ENCODE data around the gene VILL.

DNA sequence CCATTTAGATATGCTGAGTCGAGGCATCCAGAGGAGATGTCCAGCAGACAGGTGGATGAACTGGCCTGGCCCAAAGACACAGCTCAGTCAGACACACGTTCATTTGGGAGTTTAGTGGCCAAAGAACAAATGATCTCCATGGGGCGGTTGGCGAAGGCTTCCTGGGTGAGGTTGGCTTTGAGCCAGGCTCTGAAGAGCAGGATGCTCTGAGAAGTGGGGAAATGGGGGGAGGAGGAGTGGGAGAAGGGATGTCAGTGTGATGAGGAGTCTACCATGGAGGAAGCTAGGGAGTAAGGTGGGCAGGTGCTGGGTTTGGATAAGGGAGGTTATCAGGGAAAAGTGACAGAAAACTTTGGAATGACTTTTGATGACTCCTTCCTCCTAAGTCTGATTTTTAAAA, 47.5 kb upstream of the VILL start:
- TF ChIP-seq, protein P1, sequence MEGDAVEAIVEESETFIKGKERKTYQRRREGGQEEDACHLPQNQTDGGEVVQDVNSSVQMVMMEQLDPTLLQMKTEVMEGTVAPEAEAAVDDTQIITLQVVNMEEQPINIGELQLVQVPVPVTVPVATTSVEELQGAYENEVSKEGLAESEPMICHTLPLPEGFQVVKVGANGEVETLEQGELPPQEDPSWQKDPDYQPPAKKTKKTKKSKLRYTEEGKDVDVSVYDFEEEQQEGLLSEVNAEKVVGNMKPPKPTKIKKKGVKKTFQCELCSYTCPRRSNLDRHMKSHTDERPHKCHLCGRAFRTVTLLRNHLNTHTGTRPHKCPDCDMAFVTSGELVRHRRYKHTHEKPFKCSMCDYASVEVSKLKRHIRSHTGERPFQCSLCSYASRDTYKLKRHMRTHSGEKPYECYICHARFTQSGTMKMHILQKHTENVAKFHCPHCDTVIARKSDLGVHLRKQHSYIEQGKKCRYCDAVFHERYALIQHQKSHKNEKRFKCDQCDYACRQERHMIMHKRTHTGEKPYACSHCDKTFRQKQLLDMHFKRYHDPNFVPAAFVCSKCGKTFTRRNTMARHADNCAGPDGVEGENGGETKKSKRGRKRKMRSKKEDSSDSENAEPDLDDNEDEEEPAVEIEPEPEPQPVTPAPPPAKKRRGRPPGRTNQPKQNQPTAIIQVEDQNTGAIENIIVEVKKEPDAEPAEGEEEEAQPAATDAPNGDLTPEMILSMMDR (conservative IDR thresholded peaks at IDR 0.05) = no peak
- TF ChIP-seq ZFX (IDR thresholded peaks at IDR 0.05) = no peak
